Lower lobe of right lung (tissue), 2 donors: Measurements from ENCODE around the gene SELPLG. TPM values are rescaled to one million over a fixed set of nuclear protein-coding genes. Genes with fewer than 3 reads are reported as not detected.
A peak's percentile ranks its signal among the peaks of the same experiment; 100 is the strongest.

Experiments used
- ATAC-seq, 2 donors: fragments of 200-7000 bp; cut with Tn5 transposase; one replicate each; pipeline ENCODE4 v1.9.1; 2020 to 2022; ENCODE audit warnings: mild to moderate bottlenecking in 2 of 2, moderate library complexity in 2 of 2
- DNase-seq: peaks from one replicate; pipeline ENCODE4 v3.0.0-alpha.2; 2020
- H3K27ac ChIP-seq: fragments of 200-600 bp; one replicate; pipeline ENCODE4 v1.8.0; 2022
- H3K27me3 ChIP-seq: fragments of 200-600 bp; one replicate; pipeline ENCODE4 v1.8.0; 2022; ENCODE audit warnings: low read depth
- H3K36me3 ChIP-seq: fragments of 200-600 bp; one replicate; pipeline ENCODE4 v1.8.0; 2022; ENCODE audit warnings: mild to moderate bottlenecking
- H3K4me1 ChIP-seq: fragments of 200-600 bp; one replicate; pipeline ENCODE4 v1.8.0; 2022
- H3K4me3 ChIP-seq: fragments of 200-600 bp; one replicate; pipeline ENCODE4 v1.8.0; 2022; ENCODE audit warnings: mild to moderate bottlenecking
- H3K9me3 ChIP-seq: fragments of 200-600 bp; one replicate; pipeline ENCODE4 v1.8.0; 2022
- CTCF ChIP-seq: fragments of 200-600 bp; IDR thresholded peaks from one replicate; pipeline ENCODE4 v1.8.0; 2022; ENCODE audit warnings: antibody characterized with exemption, mild to moderate bottlenecking
- intact Hi-C: fragments of 100-400 bp; cut with DNase I; formaldehyde crosslinking; loops from one replicate; pipeline ENCODE4 v1.11.0; 2022
- total RNA-seq: library from RNA; stranded (reverse); fragmentation: NEBNext Ultra II Directional; extraction: Animal tissue kit (Norgen Biotek cat#: 25700); gene quantifications from one replicate; pipeline ENCODE4 v1.2.1, GENCODE V29; 2021
- donor health status: DM: no; HTN: yes; CAD: no; lungs with severe emphysema.

The SELPLG gene
- total RNA-seq, 1 donor from 2014 or later, result 59.9 TPM

- TF ChIP-seq CTCF, result no peak
- no peaks in the 10 kb centered on the region for H3K4me1 ChIP-seq
- intact Hi-C loops, result no loop called here
- H3K27ac ChIP-seq, result no peak overlapping the region
- H3K9me3 ChIP-seq, result no peaks in the 10 kb centered on the region
- no peak for ATAC-seq
- DNase-seq, result no peak
- no peaks in the 10 kb centered on the region for H3K36me3 ChIP-seq
- H3K4me3 ChIP-seq, result peak overlapping the region; percentile 44
- no peaks in the 10 kb centered on the region for H3K27me3 ChIP-seq
Observed at GRCh38 chr12:108595711-108596647, 37.7 kb downstream of the SELPLG start.

- Histone ChIP-seq H3K9me3 (no peaks in the 10 kb centered on the region), H3K27me3 (no peaks in the 10 kb centered on the region), H3K4me3 (peak overlapping the region; percentile 31), H3K4me1 (no peaks in the 10 kb centered on the region), H3K27ac (no peak overlapping the region), H3K36me3 (no peaks in the 10 kb centered on the region)
- ATAC-seq (no peak), DNase-seq (no peak)
- intact Hi-C loops, result no loop called here
- no peak for TF ChIP-seq CTCF
Observed at GRCh38 chr12:108594960-108595710, 38.6 kb downstream of the SELPLG start.

GRCh38 chr12:108594323-108594903 lies 39.3 kb downstream of the SELPLG start:
- no peaks in the 10 kb centered on the region for H3K4me1 ChIP-seq
- TF ChIP-seq CTCF, result no peak
- H3K4me3 ChIP-seq, result no peak overlapping the region
- no peaks in the 10 kb centered on the region for H3K36me3 ChIP-seq
- H3K27ac ChIP-seq, result peak overlapping the region; percentile 4
- ATAC-seq, result no peak
- no peaks in the 10 kb centered on the region for H3K9me3 ChIP-seq
- no peaks in the 10 kb centered on the region for H3K27me3 ChIP-seq
- DNase-seq, result no peak
- intact Hi-C loops, result no loop called here

- no peak for DNase-seq
- no peaks in the 10 kb centered on the region for H3K4me1 ChIP-seq
- no peak for TF ChIP-seq CTCF
- H3K27ac ChIP-seq, result no peak overlapping the region
- no peak overlapping the region for H3K4me3 ChIP-seq
- H3K9me3 ChIP-seq, result no peaks in the 10 kb centered on the region
- no peaks in the 10 kb centered on the region for H3K36me3 ChIP-seq
- intact Hi-C loops, result no loop called here
- no peaks in the 10 kb centered on the region for H3K27me3 ChIP-seq
- no peak for ATAC-seq
Observed at GRCh38 chr12:108592033-108592909, 41.4 kb downstream of the SELPLG start.
